CD4-positive, alpha-beta T cell treated with Interleukin-1 beta for 1 hour (primary cell): ENCODE data around the gene LONP1.

Experiments
- DNase-seq, 2 donors: peaks; one replicate each; pipeline ENCODE4 v3.0.0-alpha.2; 2020 to 2022

The LONP1 gene

DNA sequence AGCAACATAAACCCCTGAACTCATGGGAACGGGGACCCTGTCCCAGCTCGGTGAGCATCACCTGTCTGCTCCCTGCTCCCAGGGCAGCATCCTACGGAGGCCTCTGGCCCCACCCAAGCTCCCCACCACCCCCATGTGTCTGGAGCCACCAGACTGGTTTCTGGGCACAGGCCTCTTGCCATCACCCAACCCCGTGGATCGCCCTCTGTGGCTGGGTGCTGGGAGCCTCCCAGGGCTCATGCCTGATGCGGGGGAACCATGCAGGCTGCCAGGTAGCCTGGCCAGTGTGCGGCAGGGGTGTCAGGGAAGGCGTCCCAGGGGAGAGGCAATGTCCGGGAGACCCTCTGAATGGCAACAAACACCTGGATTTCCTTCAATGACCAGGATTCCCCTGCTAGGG lies 42.4 kb downstream of the LONP1 start:
- no peak for DNase-seq

DNA sequence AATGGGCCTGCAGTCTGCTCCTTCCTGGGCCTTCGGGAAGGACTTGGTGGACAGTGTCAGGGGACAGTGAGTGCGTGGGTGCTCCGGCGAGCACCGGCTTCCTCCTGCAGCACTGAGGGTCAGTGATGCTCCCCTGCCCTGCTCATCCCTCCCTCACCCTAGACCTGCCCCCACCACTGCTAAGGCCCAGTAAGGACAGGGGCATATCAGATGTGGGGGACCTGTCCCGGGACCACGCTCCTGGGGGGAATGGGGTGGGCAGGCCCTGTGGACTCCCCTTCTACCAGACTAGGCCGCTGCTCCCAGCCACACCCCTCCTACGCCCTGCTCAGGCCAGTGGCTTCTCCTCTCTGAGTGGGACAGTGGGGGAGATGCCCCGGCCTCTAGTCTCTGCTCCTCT lies 42.8 kb downstream of the LONP1 start:
- DNase-seq: no peak

DNA sequence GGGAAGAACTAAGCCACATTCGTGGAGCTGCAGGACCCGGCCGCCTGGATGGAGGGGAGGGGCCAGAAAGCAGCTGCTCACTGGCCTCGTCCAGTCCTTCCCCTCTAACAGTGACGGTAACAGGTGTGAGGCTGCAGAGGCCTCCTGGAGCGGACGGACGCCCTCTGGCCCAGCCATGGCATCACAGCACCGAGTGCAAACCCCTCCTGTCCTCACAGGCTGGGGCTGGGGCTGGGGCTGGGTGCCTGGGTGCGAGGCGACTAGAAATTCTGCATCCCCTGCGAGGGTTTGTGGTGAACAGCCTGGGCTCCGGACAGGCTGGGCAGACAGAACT lies 43.2 kb downstream of the LONP1 start:
- no peak for DNase-seq

DNA sequence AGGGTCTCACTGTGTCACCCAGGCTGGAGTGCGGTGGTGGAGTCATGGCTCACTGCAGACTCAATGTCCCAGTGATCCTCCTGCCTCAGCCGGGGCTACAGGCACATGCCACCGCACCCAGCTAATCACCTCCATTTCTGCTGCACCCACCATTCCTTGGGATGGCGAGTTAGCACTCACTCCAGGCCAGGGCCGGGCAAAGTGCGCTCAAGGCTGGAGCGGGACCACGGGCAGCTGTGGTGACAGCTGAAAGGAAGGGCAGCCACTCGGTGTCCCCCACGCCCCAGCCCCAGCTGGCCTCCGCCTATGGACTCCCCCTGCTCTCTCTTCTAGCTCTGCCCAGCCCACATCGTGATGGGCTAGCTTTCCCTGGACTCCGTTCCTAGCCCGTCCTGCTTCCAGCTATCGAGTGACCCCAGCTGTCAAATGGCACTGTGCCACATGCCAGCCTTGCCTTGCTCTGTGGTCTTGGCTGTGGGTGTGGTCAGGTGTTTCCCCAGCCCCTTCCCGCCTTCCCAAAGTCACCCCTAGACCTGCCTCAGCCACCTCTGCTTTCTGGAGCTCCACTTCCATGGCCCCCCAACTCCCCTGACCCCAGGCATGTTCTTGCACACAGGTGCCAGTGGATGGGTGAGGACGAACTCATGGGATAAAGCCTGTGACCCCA lies 43.7 kb downstream of the LONP1 start:
- DNase-seq: no peak

DNA sequence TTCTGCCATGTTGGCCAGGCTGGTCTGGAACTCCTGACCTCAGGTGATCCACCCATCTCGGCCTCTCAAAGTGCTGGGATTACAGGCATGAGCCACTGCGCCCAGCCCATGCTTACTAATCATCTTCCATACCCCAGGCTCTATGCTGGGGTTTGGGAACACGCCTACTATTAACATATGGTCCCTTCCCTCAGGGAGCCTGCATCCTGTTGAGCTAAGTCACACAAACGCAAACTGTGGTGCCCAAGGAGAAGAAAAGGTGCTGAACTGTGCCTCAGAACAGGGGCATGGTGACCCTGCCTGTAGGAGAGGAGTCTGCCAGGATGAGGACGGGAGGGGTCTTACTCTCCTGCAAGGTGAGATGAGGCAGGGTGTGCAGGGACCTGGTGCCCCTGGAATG lies 45.2 kb downstream of the LONP1 start:
- DNase-seq: no peak

DNA sequence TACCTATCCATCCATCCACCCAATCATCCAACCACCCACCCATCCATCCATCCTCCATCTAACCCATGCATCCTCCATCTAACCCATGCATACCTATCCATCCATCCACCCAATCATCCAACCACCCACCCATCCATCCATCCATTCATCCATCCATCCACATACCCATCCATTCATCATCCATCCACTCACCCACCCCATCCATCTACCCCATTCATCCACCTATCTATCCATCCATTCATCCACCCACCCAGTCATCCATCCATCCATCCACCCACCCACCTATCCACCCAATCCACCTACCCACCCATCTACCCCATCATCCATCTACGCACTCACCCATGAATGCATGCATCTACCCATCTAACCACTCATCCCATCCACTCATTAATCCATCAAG lies 46.2 kb downstream of the LONP1 start:
- DNase-seq: no peak

GRCh38 chr19:5672708-5673459 lies 47.1 kb downstream of the LONP1 start:
- DNase-seq: no peak

- no peak for DNase-seq
Observed at GRCh38 chr19:5671600-5671999, 48.3 kb downstream of the LONP1 start.

- DNase-seq: no peak
Observed at GRCh38 chr19:5669212-5669611, 50.7 kb downstream of the LONP1 start.

GRCh38 chr19:5667751-5668271 lies 52.1 kb downstream of the LONP1 start:
- DNase-seq: no peak

- DNase-seq: no peak
Observed at GRCh38 chr19:5666921-5667610, 52.9 kb downstream of the LONP1 start.

DNA sequence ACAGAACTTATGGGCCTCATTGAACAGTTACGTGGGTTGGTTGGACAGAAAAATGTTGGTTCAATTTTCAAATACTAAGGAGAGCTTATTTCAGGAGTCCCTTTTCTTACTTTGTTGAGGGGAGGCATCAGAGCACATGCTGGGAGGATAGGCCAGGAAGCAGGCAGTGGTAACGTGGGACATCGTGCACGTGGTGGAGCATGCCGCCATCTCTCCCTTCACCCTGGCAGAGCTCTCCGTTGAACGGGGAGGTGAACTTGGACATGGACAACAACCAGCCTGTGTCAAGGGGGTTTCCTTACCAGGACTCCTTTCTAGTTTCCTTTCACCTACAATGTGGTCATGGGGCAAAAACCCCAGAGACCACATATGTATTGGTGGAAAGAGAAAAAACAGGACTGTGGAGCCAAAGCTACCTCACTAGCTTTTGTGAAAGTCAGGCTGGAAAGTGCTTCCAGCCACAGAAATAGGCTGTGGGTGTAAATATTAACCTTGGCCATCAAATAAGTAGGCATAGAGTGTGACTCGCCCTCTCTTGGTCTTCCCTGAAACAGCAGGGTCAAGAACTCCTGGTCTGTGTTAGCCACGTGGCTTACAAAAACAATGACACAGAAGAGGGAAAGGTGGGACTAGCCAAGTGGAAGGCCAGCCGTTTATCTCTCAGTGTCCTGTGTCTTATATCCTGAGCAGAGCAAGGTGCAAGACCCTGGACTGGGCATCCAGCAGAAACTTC lies 54.0 kb downstream of the LONP1 start:
- DNase-seq: no peak

- no peak for DNase-seq
Observed at GRCh38 chr19:5664515-5664914, 55.4 kb downstream of the LONP1 start.

- DNase-seq: no peak
Observed at GRCh38 chr19:5663904-5664303, 56.0 kb downstream of the LONP1 start.

- DNase-seq: no peak
Observed at GRCh38 chr19:5661483-5661882, 58.5 kb downstream of the LONP1 start.

- DNase-seq: no peak
Observed at GRCh38 chr19:5655412-5655811, 64.5 kb downstream of the LONP1 start.

GRCh38 chr19:5654931-5655330 lies 65.0 kb downstream of the LONP1 start:
- no peak for DNase-seq

DNA sequence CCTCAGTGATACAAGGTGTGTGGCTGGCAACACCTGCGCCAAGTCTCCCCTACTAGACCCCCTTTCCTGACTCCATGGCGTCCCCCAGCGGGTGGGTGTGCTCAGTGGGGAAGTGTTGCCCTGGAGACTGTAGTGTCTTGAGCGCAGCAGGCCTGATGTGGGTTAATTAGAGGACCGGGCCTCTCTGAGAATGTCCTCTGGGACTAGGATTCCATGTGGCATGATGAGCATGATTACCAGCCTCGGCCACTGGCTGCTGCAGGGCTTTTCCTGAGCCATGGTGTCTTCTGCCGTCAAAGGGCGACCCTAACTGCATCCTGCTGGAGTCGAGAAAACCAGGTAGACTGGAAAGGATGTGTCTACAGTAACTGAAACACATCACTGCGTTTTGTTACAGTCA lies 67.7 kb downstream of the LONP1 start:
- no peak for DNase-seq

GRCh38 chr19:5651361-5651760 lies 68.6 kb downstream of the LONP1 start:
- no peak for DNase-seq

GRCh38 chr19:5648464-5648863 lies 71.5 kb downstream of the LONP1 start:
- DNase-seq: no peak

DNA sequence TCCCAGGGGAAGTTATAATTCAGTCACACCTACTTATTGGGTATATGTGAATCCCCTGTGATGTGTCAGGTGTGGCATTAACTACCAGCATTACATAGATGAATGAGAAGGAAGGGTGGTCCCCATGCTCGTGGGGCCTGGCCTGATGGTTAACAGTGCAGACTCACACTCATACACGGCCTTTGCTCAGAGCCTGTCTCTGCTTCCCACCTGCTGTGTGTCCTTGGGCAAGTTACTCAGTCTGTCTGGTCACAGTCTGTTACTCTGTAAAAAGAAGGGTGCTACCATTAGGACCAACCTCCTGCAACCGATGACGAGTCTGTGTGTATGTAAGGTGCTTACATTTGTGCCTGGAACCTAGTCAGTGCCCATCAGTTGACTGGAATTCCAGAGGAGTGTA lies 73.2 kb downstream of the LONP1 start:
- DNase-seq: no peak

DNA sequence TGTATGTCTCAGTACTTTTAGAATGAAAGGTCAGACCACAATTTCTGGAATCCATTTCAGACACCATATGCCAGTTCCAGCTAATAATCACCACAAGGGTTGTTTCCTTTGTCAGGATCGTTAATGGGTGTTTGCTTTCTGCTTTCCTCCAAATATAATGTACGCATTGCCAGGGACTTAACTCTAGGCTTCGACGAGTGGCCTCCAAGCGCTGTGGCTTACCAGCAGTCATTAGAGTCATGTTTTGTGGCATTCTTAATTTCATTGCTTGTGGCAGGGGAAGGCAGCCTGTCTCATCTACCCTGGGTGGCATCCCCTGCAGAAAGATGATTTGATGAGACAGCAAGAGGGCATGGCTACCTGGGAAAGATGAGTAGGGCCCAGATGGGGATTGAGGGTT lies 74.5 kb downstream of the LONP1 start:
- no peak for DNase-seq

DNA sequence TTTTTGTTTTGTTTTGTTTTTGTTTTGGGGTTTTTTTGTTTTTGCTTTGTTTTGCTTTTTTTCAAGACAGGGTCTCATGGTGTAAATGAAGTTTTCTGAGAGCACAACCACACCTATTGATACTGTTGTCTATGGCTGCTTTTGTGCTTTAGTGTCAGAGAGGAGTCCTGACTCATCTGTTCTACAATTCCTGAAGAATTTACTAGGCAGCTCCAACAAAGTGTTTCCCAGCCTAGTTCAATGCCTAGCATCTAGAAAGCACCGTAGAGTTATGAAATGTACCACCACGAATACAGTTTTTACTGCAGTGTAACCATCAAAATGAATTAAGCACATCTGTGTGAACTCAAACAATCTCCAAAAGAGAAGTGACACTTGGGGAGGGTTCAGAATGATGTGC lies 75.9 kb downstream of the LONP1 start:
- DNase-seq: no peak
